ENCODE data around the gene SOCS7.
A peak's percentile ranks its signal among the peaks of the same experiment; 100 is the strongest.
"Not testable (repeated sequence)": the region's sequence is repeated elsewhere in the genome, so short reads cannot be mapped to it uniquely, and the experiment has no call there.

Gene SOCS7

GRCh38 chr17:38421871-38422827, 70.5 kb downstream of the SOCS7 start:
- DNase-seq: no peak

DNA sequence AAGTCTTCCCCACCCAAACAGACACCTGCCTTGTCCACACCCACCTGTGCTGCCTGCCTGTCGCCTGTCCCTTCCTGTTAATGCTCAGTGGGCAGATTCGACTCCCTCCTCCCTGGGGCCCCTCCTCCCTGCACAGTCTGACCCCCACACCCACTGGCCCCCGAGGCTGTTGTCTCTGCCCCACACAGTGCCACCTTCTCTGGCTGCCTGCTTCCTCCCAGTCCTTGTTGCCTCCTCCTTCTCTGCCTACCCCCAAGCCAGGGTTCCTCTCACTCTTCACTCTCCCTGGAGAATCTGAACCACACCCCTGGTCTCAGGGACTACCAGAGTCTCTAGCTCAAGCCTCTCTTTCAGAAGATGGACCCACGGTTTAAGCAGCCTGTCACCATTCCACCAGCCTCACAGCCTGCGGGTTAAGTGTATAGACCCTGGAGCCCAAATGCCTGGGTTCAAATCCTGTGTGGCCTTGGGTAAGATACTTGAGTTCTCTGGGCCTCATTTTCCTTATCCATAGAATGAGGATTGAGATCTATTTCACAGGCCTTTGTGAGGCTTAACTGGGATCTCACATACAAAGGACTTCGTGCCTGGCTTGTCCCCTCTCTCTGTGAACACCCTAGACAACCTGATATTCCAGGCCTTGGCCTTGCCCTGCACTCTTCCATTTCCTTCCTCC, 72.8 kb downstream of the SOCS7 start:
- DNase-seq: no peak

DNA sequence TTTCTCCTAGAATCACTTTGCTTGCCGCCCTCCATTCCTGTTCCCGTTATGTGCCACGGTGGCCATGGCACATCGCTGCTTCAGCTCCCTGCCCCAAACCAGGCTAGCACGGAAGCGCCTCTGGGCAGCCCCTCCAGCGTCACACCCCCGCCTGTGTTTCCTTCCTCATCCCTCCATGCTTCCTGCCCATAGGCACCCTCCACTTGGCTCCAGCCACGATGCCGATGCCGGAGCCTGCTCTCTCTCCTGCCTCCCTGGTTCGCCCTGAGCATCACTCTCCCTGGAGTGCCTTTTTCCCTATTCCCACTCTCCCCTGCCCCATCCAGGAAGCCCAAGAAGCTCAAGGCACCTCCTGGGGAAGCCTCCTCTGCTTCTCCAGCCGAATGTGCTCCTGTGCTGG, 73.4 kb downstream of the SOCS7 start:
- no peak for DNase-seq

DNA sequence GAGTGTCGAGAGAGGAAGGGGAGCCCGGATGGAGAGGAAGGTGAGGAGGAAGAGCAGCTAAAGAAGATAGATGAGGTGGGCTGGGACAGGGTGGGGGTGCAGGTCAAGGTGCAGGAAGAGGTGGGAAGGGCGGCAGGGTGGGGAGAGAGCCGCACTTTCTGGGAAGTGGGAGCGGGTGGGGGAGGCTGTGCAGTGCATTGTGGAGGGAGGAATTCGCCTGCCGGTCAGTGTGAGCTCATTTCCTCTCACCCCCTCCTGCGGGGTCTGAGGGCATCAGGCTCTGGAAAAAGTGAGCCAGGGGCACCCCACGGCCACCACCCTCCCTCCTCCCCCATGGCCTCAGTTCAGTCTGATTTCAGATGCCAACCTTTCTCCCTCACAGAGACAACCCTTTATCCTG, 74.1 kb downstream of the SOCS7 start:
- DNase-seq: no peak

- DNase-seq: no peak
Observed at GRCh38 chr17:38426441-38426840, 74.8 kb downstream of the SOCS7 start.

GRCh38 chr17:38427160-38427949, 75.7 kb downstream of the SOCS7 start:
- DNase-seq: no peak

- peak in 4 of 5 experiments; percentile 7 to 24 (median 14) for DNase-seq
Observed at GRCh38 chr17:38428112-38428642, 76.5 kb downstream of the SOCS7 start, which contains the start of gene ARHGAP23. ARHGAP23 (plus strand) TSS chr17:38428464; CDS start chr17:38428486, 22 bp downstream.

DNA sequence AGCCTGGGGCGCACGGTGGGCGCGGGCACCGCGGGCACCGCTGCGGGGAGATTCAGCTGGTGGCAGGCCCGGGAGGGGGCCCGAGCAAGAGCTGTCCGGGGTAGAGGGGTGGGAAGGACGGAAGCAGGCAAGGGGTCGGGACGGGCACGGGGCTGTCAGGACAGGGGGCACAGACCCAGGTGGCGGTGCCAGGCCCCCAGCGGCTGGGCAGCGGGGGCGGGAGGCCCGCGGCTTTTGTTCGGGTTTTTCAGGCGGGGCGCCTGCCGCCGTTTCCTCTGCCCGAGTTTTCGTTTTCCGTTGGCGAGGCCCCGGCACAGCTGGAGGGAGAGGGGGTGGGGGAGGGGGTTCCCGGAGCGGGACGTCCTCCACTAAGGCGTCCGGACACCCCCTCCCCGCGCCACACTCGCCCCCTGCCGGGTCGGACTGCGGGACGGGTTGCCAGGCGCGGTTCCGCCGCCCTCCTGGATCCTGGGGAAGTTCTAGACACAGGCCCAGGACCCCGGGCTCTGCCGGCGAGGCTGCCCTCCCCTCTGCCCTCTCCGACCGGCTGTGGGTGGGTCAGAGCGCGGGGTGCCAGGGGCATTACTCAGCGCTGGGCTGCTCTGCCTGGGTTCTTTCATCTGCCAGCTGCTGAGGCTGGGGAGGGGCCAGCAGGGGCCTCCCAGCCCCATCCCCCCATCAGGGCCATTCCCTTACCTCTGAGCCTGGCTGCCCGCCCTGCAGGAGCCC, 77.2 kb downstream of the SOCS7 start:
- DNase-seq: no peak

- no peak for DNase-seq
Observed at GRCh38 chr17:38429476-38430100, 77.9 kb downstream of the SOCS7 start.

GRCh38 chr17:38430316-38430715, 78.7 kb downstream of the SOCS7 start:
- DNase-seq: no peak

GRCh38 chr17:38430822-38431221, 79.2 kb downstream of the SOCS7 start:
- no peak for DNase-seq

DNA sequence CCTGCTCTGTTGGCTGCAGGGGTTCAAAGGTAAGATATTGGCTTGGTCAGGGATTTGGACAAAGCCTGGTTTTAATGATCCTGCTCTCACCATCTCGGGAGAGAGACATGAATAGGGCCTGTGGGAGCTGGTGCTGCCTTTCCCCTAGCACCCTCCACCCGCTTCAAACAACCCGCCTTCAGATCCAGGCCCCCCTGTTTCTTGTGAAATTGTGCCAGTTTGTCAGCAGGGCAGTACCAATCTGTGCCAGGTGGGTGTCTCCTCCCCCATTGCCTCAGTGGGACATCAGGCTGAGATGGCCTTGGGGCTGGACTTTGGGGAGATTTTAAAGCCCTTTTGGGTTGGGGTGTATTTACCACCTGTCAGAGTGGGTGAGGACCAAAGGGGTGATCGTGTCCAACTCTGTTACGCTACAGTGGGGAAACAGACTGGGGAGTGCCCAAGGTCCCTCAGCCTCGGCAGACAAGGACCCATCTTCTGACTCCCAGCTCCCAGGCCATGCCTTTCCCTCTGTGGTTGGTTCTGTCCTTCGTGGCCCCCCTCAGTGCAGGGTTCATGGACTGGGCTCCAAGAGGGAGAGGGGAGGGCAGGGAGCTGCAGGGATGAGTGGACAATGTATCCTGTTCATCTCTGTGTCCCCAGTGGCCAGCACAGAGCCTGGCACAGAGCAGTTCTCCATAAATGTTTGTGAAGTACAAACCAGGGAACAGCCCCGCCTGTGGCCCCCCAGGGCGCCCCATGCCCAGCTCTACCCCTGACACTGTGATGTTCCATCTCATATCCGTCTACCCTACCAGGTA, 79.9 kb downstream of the SOCS7 start:
- no peak for DNase-seq

- DNase-seq: no peak
Observed at GRCh38 chr17:38434178-38434665, 82.6 kb downstream of the SOCS7 start.

DNA sequence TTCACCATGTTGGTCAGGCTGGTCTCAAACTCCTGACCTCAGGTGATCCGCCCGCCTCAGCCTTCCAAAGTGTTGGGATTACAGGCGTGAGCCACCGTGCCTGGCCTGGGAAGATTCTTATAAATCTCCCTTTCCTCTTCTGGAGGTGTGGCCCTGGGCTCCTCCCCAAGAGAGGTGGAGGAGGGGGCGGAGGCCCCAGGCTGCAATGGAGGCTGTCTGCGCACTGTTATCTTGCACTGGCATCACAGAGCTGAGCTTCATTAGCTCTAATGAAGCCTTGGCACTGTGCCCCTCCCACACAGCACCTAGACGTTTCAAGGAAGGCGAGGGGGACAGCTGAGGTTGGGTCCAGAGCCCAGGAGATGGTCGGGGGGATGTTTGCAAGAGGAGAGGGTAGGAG, 84.2 kb downstream of the SOCS7 start:
- DNase-seq: no peak

GRCh38 chr17:38436386-38436785, 84.7 kb downstream of the SOCS7 start:
- DNase-seq: no peak

- DNase-seq: not testable (repeated sequence)
Observed at GRCh38 chr17:38437313-38437712, 85.7 kb downstream of the SOCS7 start.

DNA sequence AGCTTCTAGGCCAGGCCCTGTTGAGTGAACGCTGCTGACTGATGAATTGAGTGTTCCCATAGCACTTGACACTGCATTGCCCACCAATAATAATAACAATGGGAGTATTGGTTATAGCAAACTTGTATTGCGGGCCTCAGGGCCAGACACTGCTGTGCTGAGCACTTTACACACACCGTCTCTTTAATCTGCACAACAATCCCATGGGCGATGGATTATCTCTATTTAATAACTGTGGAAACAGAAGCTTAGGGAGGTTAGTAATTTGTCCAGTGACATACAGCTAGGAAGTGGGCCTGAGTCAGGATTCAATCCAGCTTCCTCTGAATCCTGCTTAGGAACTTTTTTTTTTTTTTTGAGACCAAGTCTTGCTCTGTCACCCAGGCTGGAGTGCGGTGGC, 87.8 kb downstream of the SOCS7 start:
- no peak for DNase-seq

- DNase-seq: no peak
Observed at GRCh38 chr17:38440614-38441397, 89.2 kb downstream of the SOCS7 start.

DNA sequence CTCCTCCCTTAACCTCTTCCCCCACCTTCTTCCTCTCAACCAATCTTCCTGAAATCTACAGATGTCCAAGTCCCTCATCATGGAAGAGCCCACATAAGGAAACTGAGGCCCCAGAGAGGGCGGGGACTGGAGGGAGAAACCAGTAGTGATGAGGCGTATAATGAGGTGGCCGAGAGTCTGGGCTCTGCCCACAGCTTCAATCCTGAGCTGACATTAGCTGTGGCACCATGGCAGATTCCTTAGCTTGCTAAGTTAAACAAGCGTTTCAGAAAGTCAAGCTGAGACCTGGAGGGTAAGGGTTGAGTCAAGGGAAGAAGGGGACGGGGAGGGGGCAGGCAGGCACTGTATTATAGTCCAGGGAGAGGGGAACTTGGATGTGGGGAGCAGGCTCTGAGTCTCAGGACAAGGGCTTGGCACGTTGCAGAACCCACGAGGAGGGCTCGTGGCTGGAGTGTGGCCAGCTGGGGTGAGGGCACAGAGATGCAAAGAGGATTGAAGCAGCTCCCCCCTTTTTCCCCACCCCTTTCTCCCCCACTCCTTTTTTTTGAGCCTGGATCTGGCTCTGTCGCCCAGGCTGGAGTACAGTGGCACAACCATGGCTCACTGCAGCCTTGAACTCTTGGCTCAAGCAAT, 89.9 kb downstream of the SOCS7 start:
- no peak for DNase-seq
